Vagina (tissue), 2 donors: ENCODE results near the gene NEO1. TPM values are rescaled to one million over a fixed set of nuclear protein-coding genes. Genes with fewer than 3 reads are reported as not detected.

ENCODE experiments used
- DNase-seq, 2 donors: peaks; one replicate each; pipeline ENCODE4 v3.0.0-alpha.2; 2017; ENCODE audit errors: extremely low spot score in 2 of 2
- H3K27ac ChIP-seq: fragments of 200-600 bp; sonication (generic); one replicate; pipeline ENCODE4 v1.5.1; 2019
- H3K27me3 ChIP-seq: fragments of 200-600 bp; sonication (generic); one replicate; pipeline ENCODE4 v1.5.1; 2019
- H3K36me3 ChIP-seq, 2 donors: fragments of 200-600 bp; sonication (generic); one replicate each; pipeline ENCODE4 v1.5.1; 2017 to 2019
- H3K4me1 ChIP-seq: fragments of 200-600 bp; sonication (generic); one replicate; pipeline ENCODE4 v1.5.1; 2019
- H3K4me3 ChIP-seq, 2 donors: fragments of 200-600 bp; sonication (generic); 1 replicate in 1 of 2; 2 replicates in 1 of 2; pipeline ENCODE4 v1.5.1; 2016 to 2019
- H3K9me3 ChIP-seq: fragments of 200-600 bp; sonication (generic); one replicate; pipeline ENCODE4 v1.5.1; 2019
- POLR2A ChIP-seq, 2 donors: fragments of 450-650 bp; IDR thresholded peaks; one replicate each; pipeline ENCODE4 v1.6.1; 2017; ENCODE audit warnings: antibody characterized with exemption in 2 of 2, mild to moderate bottlenecking in 2 of 2, moderate library complexity in 2 of 2
- POLR2AphosphoS5 ChIP-seq, 2 donors: sonication (generic); formaldehyde crosslinking; IDR thresholded peaks; one replicate each; pipeline ENCODE4 v1.9.0; 2017; ENCODE audit warnings: antibody characterized with exemption in 2 of 2, mild to moderate bottlenecking in 2 of 2, low read depth in 1 of 2; ENCODE audit not compliant: insufficient read depth in 1 of 2
- intact Hi-C: fragments of 100-400 bp; cut with DNase I; formaldehyde crosslinking; loops from one replicate; pipeline ENCODE4 v1.15.1; 2023
- total RNA-seq: library from RNA; depleted of rRNA; stranded (reverse); fragments of >200 nt; gene quantifications from one replicate; pipeline ENCODE4 v1.2.3, GENCODE V29; 2016
- TF ChIP-seq, protein P1 (sequence below), 3 experiments: fragments of 450-650 bp in 2 of 3; fragments of 200-600 bp in 1 of 3; sonication (generic) in 1 of 3; IDR thresholded peaks; one replicate each; pipeline ENCODE4 v1.5.1; 2017 to 2019; ENCODE audit warnings: antibody characterized with exemption in 3 of 3, mild to moderate bottlenecking in 2 of 3, moderate library complexity in 2 of 3

The NEO1 gene
- total RNA-seq, 1 donor from 2014 or later = 21.9 TPM

DNA sequence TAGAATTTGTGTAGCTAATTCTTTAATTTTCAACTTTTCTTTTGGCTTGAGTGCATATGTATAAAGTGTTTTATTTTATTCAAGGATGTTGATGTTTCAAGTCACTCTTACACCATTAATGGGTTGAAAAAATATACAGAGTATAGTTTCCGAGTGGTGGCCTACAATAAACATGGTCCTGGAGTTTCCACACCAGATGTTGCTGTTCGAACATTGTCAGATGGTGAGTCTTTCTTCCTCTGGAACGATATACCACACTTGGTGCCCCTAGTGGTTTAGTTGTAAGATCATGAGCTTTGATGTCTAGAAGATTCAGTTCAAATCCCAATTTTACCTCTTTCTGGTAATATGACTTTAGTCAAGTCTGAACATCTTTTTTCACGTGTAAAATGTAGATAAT is 197.2 kb downstream of the NEO1 start:
- Histone ChIP-seq H3K4me3 (no peak overlapping the region), H3K9me3 (no peaks in the 10 kb centered on the region), H3K27me3 (no peaks in the 10 kb centered on the region), H3K27ac (no peak overlapping the region), H3K36me3 (no peaks in the 10 kb centered on the region), H3K4me1 (no peaks in the 10 kb centered on the region)
- no peak for DNase-seq
- TF ChIP-seq POLR2A (IDR thresholded peaks at IDR 0.05) (no peak), POLR2AphosphoS5 (IDR thresholded peaks at IDR 0.05; ENCODE audit: insufficient read depth in 1 of 2, low read depth in 1 of 2) (no peak)
- TF ChIP-seq, protein P1, sequence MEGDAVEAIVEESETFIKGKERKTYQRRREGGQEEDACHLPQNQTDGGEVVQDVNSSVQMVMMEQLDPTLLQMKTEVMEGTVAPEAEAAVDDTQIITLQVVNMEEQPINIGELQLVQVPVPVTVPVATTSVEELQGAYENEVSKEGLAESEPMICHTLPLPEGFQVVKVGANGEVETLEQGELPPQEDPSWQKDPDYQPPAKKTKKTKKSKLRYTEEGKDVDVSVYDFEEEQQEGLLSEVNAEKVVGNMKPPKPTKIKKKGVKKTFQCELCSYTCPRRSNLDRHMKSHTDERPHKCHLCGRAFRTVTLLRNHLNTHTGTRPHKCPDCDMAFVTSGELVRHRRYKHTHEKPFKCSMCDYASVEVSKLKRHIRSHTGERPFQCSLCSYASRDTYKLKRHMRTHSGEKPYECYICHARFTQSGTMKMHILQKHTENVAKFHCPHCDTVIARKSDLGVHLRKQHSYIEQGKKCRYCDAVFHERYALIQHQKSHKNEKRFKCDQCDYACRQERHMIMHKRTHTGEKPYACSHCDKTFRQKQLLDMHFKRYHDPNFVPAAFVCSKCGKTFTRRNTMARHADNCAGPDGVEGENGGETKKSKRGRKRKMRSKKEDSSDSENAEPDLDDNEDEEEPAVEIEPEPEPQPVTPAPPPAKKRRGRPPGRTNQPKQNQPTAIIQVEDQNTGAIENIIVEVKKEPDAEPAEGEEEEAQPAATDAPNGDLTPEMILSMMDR (IDR thresholded peaks at IDR 0.05) = no peak
- intact Hi-C loops = no loop called here

DNA sequence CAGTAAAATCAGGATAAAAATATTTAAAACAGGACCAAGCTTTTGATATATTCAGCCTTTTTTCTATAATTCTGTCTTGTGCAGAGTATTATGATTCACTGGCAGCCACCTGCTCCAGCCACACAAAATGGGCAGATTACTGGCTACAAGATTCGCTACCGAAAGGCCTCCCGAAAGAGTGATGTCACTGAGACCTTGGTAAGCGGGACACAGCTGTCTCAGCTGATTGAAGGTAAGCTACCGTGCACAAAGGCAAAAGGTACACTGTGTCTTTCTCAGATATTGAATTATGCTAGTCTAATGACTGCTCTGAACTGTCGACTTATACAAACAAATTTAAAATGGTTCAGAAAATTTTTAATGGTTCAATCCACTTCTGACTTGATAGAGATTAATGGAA is 202.3 kb downstream of the NEO1 start:
- no peaks in the 10 kb centered on the region for H3K27me3 ChIP-seq
- intact Hi-C loops = no loop called here
- no peak for DNase-seq
- TF ChIP-seq POLR2A (IDR thresholded peaks at IDR 0.05) (no peak), POLR2AphosphoS5 (IDR thresholded peaks at IDR 0.05; ENCODE audit: insufficient read depth in 1 of 2, low read depth in 1 of 2) (no peak)
- TF ChIP-seq, protein P1 (IDR thresholded peaks at IDR 0.05) = no peak
- H3K4me3 ChIP-seq = no peak overlapping the region
- no peaks in the 10 kb centered on the region for H3K9me3 ChIP-seq
- H3K36me3 ChIP-seq = peaks cover 0 to 16% of the 10 kb centered on the region in 2 donors
- H3K27ac ChIP-seq = no peak overlapping the region
- H3K4me1 ChIP-seq = no peaks in the 10 kb centered on the region

DNA sequence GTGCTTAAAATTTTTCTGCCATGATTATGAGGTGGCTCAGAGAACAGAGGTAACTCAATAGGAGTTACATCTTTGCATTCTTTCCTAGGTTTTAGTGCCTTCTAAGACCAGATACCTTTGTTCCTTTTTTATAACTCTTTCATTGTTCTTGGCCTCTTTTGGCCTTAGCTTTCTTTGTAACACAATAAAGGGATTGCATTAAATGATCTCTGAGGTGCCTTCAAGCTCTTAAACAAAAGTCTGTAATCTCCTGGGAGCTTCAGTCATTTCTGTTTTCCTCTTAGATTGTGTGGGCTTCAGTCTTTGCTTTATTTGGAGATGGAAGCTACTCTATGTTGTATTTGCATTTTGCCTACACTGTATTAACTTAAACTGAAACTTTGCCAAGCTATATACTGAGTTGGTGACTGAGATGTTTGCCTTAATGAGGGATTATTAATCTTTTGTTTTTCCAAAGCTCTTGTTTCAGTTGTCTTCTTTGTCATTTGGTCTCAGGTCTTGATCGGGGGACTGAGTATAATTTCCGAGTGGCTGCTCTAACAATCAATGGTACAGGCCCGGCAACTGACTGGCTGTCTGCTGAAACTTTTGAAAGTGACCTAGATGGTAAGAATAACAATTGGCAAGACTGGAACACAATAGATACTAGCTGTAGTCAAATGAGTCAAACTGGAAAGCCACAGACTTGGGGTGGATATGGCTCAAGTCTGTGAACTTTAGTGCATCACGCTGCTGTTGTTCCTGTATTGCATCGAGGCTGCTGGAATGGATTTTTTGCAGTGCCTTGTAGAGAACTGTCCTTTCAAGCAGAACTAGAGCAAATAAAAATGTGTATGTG is 206.2 kb downstream of the NEO1 start:
- intact Hi-C loops = no loop called here
- no peak overlapping the region for H3K27ac ChIP-seq
- H3K4me1 ChIP-seq = no peaks in the 10 kb centered on the region
- no peaks in the 10 kb centered on the region for H3K9me3 ChIP-seq
- no peaks in the 10 kb centered on the region for H3K27me3 ChIP-seq
- no peak for DNase-seq
- peaks cover 0 to 26% of the 10 kb centered on the region in 2 donors for H3K36me3 ChIP-seq
- no peak overlapping the region for H3K4me3 ChIP-seq
- TF ChIP-seq POLR2AphosphoS5 (IDR thresholded peaks at IDR 0.05; ENCODE audit: insufficient read depth in 1 of 2, low read depth in 1 of 2) (no peak), POLR2A (IDR thresholded peaks at IDR 0.05) (no peak)
- TF ChIP-seq, protein P1 (IDR thresholded peaks at IDR 0.05) = no peak

DNA sequence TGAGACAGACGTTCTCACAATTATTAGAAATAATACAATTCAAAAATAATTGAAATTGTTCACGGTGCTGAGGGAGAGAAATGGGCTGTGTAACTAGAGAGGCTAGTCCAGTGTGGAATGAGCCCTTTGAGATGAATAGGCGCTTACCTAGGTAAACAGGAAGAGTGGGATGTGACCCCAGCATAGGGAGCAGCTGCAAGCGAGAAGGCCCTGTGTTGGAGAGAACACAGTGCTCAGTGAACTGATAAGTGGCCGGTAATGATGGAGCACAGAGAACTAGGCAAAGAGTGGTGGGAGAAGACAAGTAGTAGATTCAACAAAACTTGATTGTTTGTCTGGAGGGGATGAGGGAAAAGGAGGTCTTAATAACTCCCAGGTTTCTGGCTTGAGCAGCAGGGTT is 212.6 kb downstream of the NEO1 start:
- H3K36me3 ChIP-seq = peaks cover 0 to 7% of the 10 kb centered on the region in 2 donors
- H3K4me1 ChIP-seq = no peaks in the 10 kb centered on the region
- intact Hi-C loops = no loop called here
- no peaks in the 10 kb centered on the region for H3K27me3 ChIP-seq
- TF ChIP-seq POLR2AphosphoS5 (IDR thresholded peaks at IDR 0.05; ENCODE audit: insufficient read depth in 1 of 2, low read depth in 1 of 2) (no peak), POLR2A (IDR thresholded peaks at IDR 0.05) (no peak)
- TF ChIP-seq, protein P1 (IDR thresholded peaks at IDR 0.05) = no peak
- DNase-seq = no peak
- H3K9me3 ChIP-seq = no peaks in the 10 kb centered on the region
- H3K4me3 ChIP-seq = no peak overlapping the region
- no peak overlapping the region for H3K27ac ChIP-seq

DNA sequence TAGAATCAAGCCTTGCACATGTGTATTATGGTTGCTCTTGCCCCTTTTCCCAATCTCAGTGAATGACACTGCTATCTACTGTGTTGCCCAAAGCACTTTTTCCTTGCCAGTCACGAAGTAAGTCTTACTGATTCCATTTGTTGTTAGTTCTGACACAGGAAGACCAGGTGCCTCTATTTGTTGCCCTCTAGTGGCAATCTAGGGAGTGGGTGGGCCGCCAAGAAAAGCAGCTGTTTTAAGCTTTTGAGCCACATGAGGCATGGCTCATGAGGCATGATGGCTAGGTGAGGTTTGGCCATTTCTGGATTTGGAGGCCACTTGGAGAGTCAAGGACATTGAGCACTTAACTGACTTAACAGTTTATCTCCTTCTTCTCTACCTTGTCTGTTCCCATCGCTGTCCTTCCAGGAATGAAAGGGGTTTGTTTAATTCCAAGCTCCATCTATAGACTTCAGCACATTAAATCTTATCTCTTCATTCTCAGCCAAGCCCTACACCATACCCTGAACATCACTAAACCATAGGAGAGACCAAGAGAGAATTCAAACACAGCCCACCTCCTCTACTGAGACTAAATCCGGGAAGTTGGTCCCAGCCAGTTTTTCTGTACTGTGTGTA is 213.4 kb downstream of the NEO1 start:
- Histone ChIP-seq H3K4me3 (no peak overlapping the region), H3K36me3 (no peaks in the 10 kb centered on the region), H3K4me1 (no peaks in the 10 kb centered on the region), H3K27ac (no peak overlapping the region), H3K27me3 (no peaks in the 10 kb centered on the region), H3K9me3 (no peaks in the 10 kb centered on the region)
- DNase-seq = no peak
- TF ChIP-seq, protein P1 (IDR thresholded peaks at IDR 0.05) = peak in 2 of 3 experiments; percentile 13 to 21
- no peak for TF ChIP-seq POLR2AphosphoS5 (IDR thresholded peaks at IDR 0.05; ENCODE audit: insufficient read depth in 1 of 2, low read depth in 1 of 2)
- intact Hi-C loops = no loop called here
